ENCODE results near the gene LIAS.
A peak's percentile ranks its signal among the peaks of the same experiment; 100 is the strongest.
"Not testable (repeated sequence)": the region's sequence is repeated elsewhere in the genome, so short reads cannot be mapped to it uniquely, and the experiment has no call there.

The LIAS gene

GRCh38 chr4:39497909-39498726, 39.3 kb downstream of the LIAS start:
- no peak for DNase-seq

GRCh38 chr4:39498727-39499020, 39.8 kb downstream of the LIAS start:
- no peak for DNase-seq

- no peak for DNase-seq
These were observed 43.3 kb downstream of the LIAS start for GRCh38 chr4:39502019-39502663.

GRCh38 chr4:39502664-39503035, 43.8 kb downstream of the LIAS start:
- not testable (repeated sequence) for DNase-seq

- no peak for DNase-seq
These were observed 45.7 kb downstream of the LIAS start for GRCh38 chr4:39504538-39504937.

GRCh38 chr4:39505581-39505980, 46.7 kb downstream of the LIAS start:
- no peak for DNase-seq

- DNase-seq, result no peak
These were observed 51.6 kb downstream of the LIAS start for GRCh38 chr4:39510348-39510929.

GRCh38 chr4:39514266-39514665, 55.4 kb downstream of the LIAS start:
- not testable (repeated sequence) for DNase-seq

- DNase-seq, result no peak
These were observed 56.1 kb downstream of the LIAS start for GRCh38 chr4:39514888-39515401.

GRCh38 chr4:39515669-39516401, 57.0 kb downstream of the LIAS start:
- DNase-seq, result not testable (repeated sequence)

- no peak for DNase-seq
These were observed 57.6 kb downstream of the LIAS start for GRCh38 chr4:39516407-39516966.

- DNase-seq, result no peak
These were observed 59.6 kb downstream of the LIAS start for GRCh38 chr4:39518484-39518883.

- no peak for DNase-seq
These were observed 62.5 kb downstream of the LIAS start for GRCh38 chr4:39521253-39521919.

GRCh38 chr4:39522068-39522467, 63.2 kb downstream of the LIAS start:
- no peak for DNase-seq

GRCh38 chr4:39524161-39524957, 65.5 kb downstream of the LIAS start:
- DNase-seq, result no peak

GRCh38 chr4:39525822-39526690, 67.2 kb downstream of the LIAS start:
- peak in 1 of 58 donors; percentile 37 for DNase-seq

- peak in 16 of 58 donors; percentile 23 to 63 (median 46) for DNase-seq
These were observed 68.0 kb downstream of the LIAS start for GRCh38 chr4:39526765-39527295.

- DNase-seq, result peak; percentile 56 to 99 (median 95)
These were observed 68.6 kb downstream of the LIAS start, which contains the start of gene UGDH for GRCh38 chr4:39527296-39528060. Gene UGDH (minus strand): TSS chr4:39527439. CDS start chr4:39521512, 5,927 bp downstream.
